ENCODE measurements around the gene BCAS3.

The BCAS3 gene

GRCh38 chr17:61168506-61168905 is 490.9 kb downstream of the BCAS3 start:
- Histone ChIP-seq H3K27me3 (ENCODE audit: insufficient read depth, poor library complexity, severe bottlenecking) (no peaks in the 10 kb centered on the region), H3K27ac (ENCODE audit: poor library complexity, severe bottlenecking) (no peak overlapping the region), H3K36me3 (ENCODE audit: low read depth) (no peaks in the 10 kb centered on the region), H3K9me3 (ENCODE audit: severe bottlenecking) (no peaks in the 10 kb centered on the region), H3K4me1 (ENCODE audit: insufficient read depth, poor library complexity, severe bottlenecking) (no peaks in the 10 kb centered on the region), H3K4me3 (ENCODE audit: severe bottlenecking) (no peak overlapping the region)
- no peak for TF ChIP-seq CTCF (IDR thresholded peaks at IDR 0.05; ENCODE audit: poor library complexity, severe bottlenecking)
- DNase-seq (ENCODE audit: low spot score), result no peak
- ATAC-seq (ENCODE audit: low read depth), result peak; percentile 48; the same call in 1 of the 3 replicates

- ATAC-seq (ENCODE audit: low read depth) (no peak), DNase-seq (ENCODE audit: low spot score) (no peak)
- no peak overlapping the region for H3K27ac ChIP-seq (ENCODE audit: poor library complexity, severe bottlenecking)
- H3K27me3 ChIP-seq (ENCODE audit: insufficient read depth, poor library complexity, severe bottlenecking), result no peaks in the 10 kb centered on the region
- H3K9me3 ChIP-seq (ENCODE audit: severe bottlenecking), result no peaks in the 10 kb centered on the region
- no peak overlapping the region for H3K4me3 ChIP-seq (ENCODE audit: severe bottlenecking)
- TF ChIP-seq CTCF (IDR thresholded peaks at IDR 0.05; ENCODE audit: poor library complexity, severe bottlenecking), result no peak
- no peaks in the 10 kb centered on the region for H3K36me3 ChIP-seq (ENCODE audit: low read depth)
- no peaks in the 10 kb centered on the region for H3K4me1 ChIP-seq (ENCODE audit: insufficient read depth, poor library complexity, severe bottlenecking)
These were observed 496.7 kb downstream of the BCAS3 start for GRCh38 chr17:61174310-61174709.

GRCh38 chr17:61175298-61176142 is 497.9 kb downstream of the BCAS3 start:
- Histone ChIP-seq H3K4me3 (ENCODE audit: severe bottlenecking) (no peak overlapping the region), H3K36me3 (ENCODE audit: low read depth) (no peaks in the 10 kb centered on the region), H3K27ac (ENCODE audit: poor library complexity, severe bottlenecking) (no peak overlapping the region), H3K27me3 (ENCODE audit: insufficient read depth, poor library complexity, severe bottlenecking) (no peaks in the 10 kb centered on the region), H3K9me3 (ENCODE audit: severe bottlenecking) (no peaks in the 10 kb centered on the region), H3K4me1 (ENCODE audit: insufficient read depth, poor library complexity, severe bottlenecking) (no peaks in the 10 kb centered on the region)
- ATAC-seq (ENCODE audit: low read depth), result no peak
- no peak for DNase-seq (ENCODE audit: low spot score)
- TF ChIP-seq CTCF (IDR thresholded peaks at IDR 0.05; ENCODE audit: poor library complexity, severe bottlenecking), result no peak

- ATAC-seq (ENCODE audit: low read depth), result no peak
- no peak overlapping the region for H3K27ac ChIP-seq (ENCODE audit: poor library complexity, severe bottlenecking)
- DNase-seq (ENCODE audit: low spot score), result no peak
These were observed 499.7 kb downstream of the BCAS3 start for GRCh38 chr17:61177351-61177750.

More at GRCh38 chr17:61177351-61177750, 499.7 kb downstream of the BCAS3 start:
- no peaks in the 10 kb centered on the region for H3K36me3 ChIP-seq (ENCODE audit: low read depth)
- no peaks in the 10 kb centered on the region for H3K4me1 ChIP-seq (ENCODE audit: insufficient read depth, poor library complexity, severe bottlenecking)
- no peak overlapping the region for H3K4me3 ChIP-seq (ENCODE audit: severe bottlenecking)
- H3K27me3 ChIP-seq (ENCODE audit: insufficient read depth, poor library complexity, severe bottlenecking), result no peaks in the 10 kb centered on the region
- TF ChIP-seq CTCF (IDR thresholded peaks at IDR 0.05; ENCODE audit: poor library complexity, severe bottlenecking), result no peak
- H3K9me3 ChIP-seq (ENCODE audit: severe bottlenecking), result no peaks in the 10 kb centered on the region

Data from RWPE2 (cell line).